K562 (cell line): ENCODE measurements around the gene RASGEF1C. TPM values are rescaled to one million over a fixed set of nuclear protein-coding genes. Genes with fewer than 3 reads are reported as not detected.

ENCODE experiments used
- ATAC-seq: fragments of 200-7000 bp; cut with Tn5 transposase; 3 replicates; pipeline ENCODE4 v1.9.1; 2020; ENCODE audit warnings: moderate library complexity
- BruUV-seq: library from RNA; stranded (reverse); fragments of 400-500 nt; replicated peaks from 2 replicates; lab custom pipeline; 2021; lab: Mats Ljungman, UMichigan
- CTCF ChIA-PET: fragments of 300-600 bp; formaldehyde crosslinking; extraction: SDS; loops from one replicate; lab custom pipeline; 2021; ENCODE audit warnings: low intra/inter-chr PET ratio; lab: Yijun Ruan, JAX
- POLR2A ChIA-PET: fragments of 300-600, 350-650 bp; sonication (Branson Sonifier 250); formaldehyde crosslinking; extraction: SDS; loops from one replicate; lab custom pipeline; 2021; ENCODE audit warnings: antibody characterized with exemption, inconsistent platforms; lab: Yijun Ruan, JAX
- DNase-seq, 4 experiments: peaks; one replicate each; pipeline versions ENCODE4 v3.0.0 to v3.0.0-alpha.2; 2011 to 2018; ENCODE audit warnings: low spot score in 3 of 4, mixed read lengths in 3 of 4; ENCODE audit errors: extremely low read depth in 1 of 4
- FAIRE-seq: peaks from 2 replicates; lab custom pipeline; 2011; peaks lifted over from hg19 to GRCh38; lab: Jason Lieb, UNC
- H2AFZ ChIP-seq: 2 replicates; pipeline ENCODE4 v1.6.0; 2011; ENCODE audit warnings: low read depth, low read length, control low read depth, inconsistent platforms
- H3K27ac ChIP-seq: fragments of 200-600 bp; 3 replicates; pipeline ENCODE4 v1.8.0; 2011; ENCODE audit warnings: low read depth, mild to moderate bottlenecking, control low read depth, inconsistent platforms, low read length, moderate library complexity, mixed read lengths; ENCODE audit errors: extremely low read depth
- H3K27me3 ChIP-seq, 2 experiments: fragments of 300-600 bp in 1 of 2; 2 replicates in 1 of 2; 3 replicates in 1 of 2; pipeline versions ENCODE4 v1.6.0 to v1.8.0; 2011; ENCODE audit warnings: inconsistent platforms in 2 of 2, low read length in 2 of 2, mild to moderate bottlenecking in 1 of 2, mixed read lengths in 1 of 2, moderate library complexity in 1 of 2; ENCODE audit not compliant: control insufficient read depth in 2 of 2, insufficient read depth in 2 of 2
- H3K36me3 ChIP-seq: fragments of 300-600 bp; 3 replicates; pipeline ENCODE4 v1.8.0; 2011; ENCODE audit warnings: mild to moderate bottlenecking, low read length, inconsistent platforms; ENCODE audit not compliant: control insufficient read depth, insufficient read depth
- H3K4me1 ChIP-seq, 2 experiments: fragments of 200-600 bp in 1 of 2; replicated peaks in 1 of 2; 2 replicates in 1 of 2; 3 replicates in 1 of 2; pipeline versions ENCODE4 v1.5.1 to v1.8.0; 2011; ENCODE audit warnings: inconsistent platforms in 2 of 2, low read length in 2 of 2, mild to moderate bottlenecking in 1 of 2, mixed read lengths in 1 of 2, moderate library complexity in 1 of 2; ENCODE audit not compliant: control insufficient read depth in 2 of 2, insufficient read depth in 2 of 2
- H3K4me2 ChIP-seq: 2 replicates; pipeline ENCODE4 v1.6.1; 2011; ENCODE audit warnings: low read length, control low read depth, inconsistent platforms, mixed read lengths; ENCODE audit not compliant: insufficient read depth
- H3K4me3 ChIP-seq: fragments of 200-600 bp; sonication (generic), shearing (Covaris generic); 2 replicates; pipeline ENCODE4 v1.5.1; 2016; ENCODE audit warnings: control low read depth, inconsistent platforms
- H3K79me2 ChIP-seq: fragments of 200-600 bp; 3 replicates; pipeline ENCODE4 v1.8.0; 2011; ENCODE audit warnings: low read length, inconsistent platforms; ENCODE audit not compliant: control insufficient read depth, insufficient read depth
- H3K9ac ChIP-seq, 2 experiments: 2 replicates each; pipeline versions ENCODE4 v1.6.0 to v1.6.1; 2011; ENCODE audit warnings: low read depth in 2 of 2, low read length in 2 of 2, control low read depth in 1 of 2, inconsistent platforms in 1 of 2, mild to moderate bottlenecking in 1 of 2, mixed read lengths in 1 of 2; ENCODE audit not compliant: insufficient read depth in 1 of 2
- H3K9me1 ChIP-seq: one replicate; pipeline ENCODE4 v1.6.0; 2011; ENCODE audit warnings: inconsistent platforms, mild to moderate bottlenecking, low read length, moderate library complexity; ENCODE audit not compliant: control insufficient read depth, insufficient read depth
- H3K9me3 ChIP-seq: replicated peaks from 2 replicates; pipeline ENCODE4 v1.5.1; 2011; ENCODE audit warnings: low read depth, low read length, inconsistent platforms; ENCODE audit not compliant: control insufficient read depth, insufficient read depth
- H4K20me1 ChIP-seq: replicated peaks from 2 replicates; pipeline ENCODE4 v1.6.1; 2011; ENCODE audit warnings: low read length, inconsistent platforms, mixed read lengths; ENCODE audit not compliant: control insufficient read depth, insufficient read depth
- ADNP ChIP-seq: fragments of 200-800 bp; sonication (Bioruptor generic); IDR thresholded peaks from 2 replicates; pipeline ENCODE4 v1.6.1; 2016; ENCODE audit warnings: missing genetic modification characterization, missing compliant biosample characterization
- CREB3 ChIP-seq: fragments of 450-650 bp; conservative IDR thresholded peaks from 2 replicates; pipeline ENCODE4 v1.6.1; 2016; ENCODE audit warnings: missing genetic modification characterization, low read depth, mild to moderate bottlenecking, missing compliant biosample characterization, moderate library complexity
- CTCF ChIP-seq, 3 experiments: IDR thresholded peaks in 2 of 3; conservative IDR thresholded peaks in 1 of 3; 2 replicates each; pipeline ENCODE4 v1.5.1; 2011 to 2012; ENCODE audit warnings: low read length in 3 of 3, mild to moderate bottlenecking in 3 of 3, control low read depth in 2 of 3, improper control_type of control experiment in 1 of 3, inconsistent platforms in 1 of 3, low read depth in 1 of 3, mixed read lengths in 1 of 3, moderate library complexity in 1 of 3; ENCODE audit not compliant: insufficient read depth in 2 of 3
- ELF1 ChIP-seq: fragments of 200-800 bp; sonication (Bioruptor generic); IDR thresholded peaks from 2 replicates; pipeline ENCODE4 v1.6.1; 2016; ENCODE audit warnings: missing genetic modification characterization, missing compliant biosample characterization
- ID3 ChIP-seq, 2 experiments: fragments of 250-450 bp in 1 of 2; fragments of 450-650 bp in 1 of 2; sonication (Bioruptor Pico) in 1 of 2; IDR thresholded peaks; 2 replicates each; pipeline versions ENCODE4 v1.6.1 to v1.8.0; 2016 to 2021; ENCODE audit warnings: mild to moderate bottlenecking in 2 of 2, moderate library complexity in 2 of 2, missing compliant biosample characterization in 1 of 2, missing genetic modification characterization in 1 of 2
- MAZ ChIP-seq, 2 experiments: fragments of 450-650 bp in 1 of 2; sonication (generic) in 1 of 2; formaldehyde crosslinking; IDR thresholded peaks in 1 of 2; conservative IDR thresholded peaks in 1 of 2; 2 replicates each; pipeline versions ENCODE4 v1.4.0 to v1.5.0; 2020; ENCODE audit warnings: mild to moderate bottlenecking in 1 of 2, missing genetic modification reagents in 1 of 2
- NRF1 ChIP-seq, 2 experiments: fragments of 450-650 bp; IDR thresholded peaks in 1 of 2; conservative IDR thresholded peaks in 1 of 2; 2 replicates each; pipeline ENCODE4 v1.6.1; 2014; ENCODE audit warnings: mild to moderate bottlenecking in 2 of 2
- RAD21 ChIP-seq, 2 experiments: fragments of 250-450 bp in 1 of 2; fragments of 450-650 bp in 1 of 2; sonication (Bioruptor Pico) in 1 of 2; formaldehyde crosslinking in 1 of 2; IDR thresholded peaks in 1 of 2; conservative IDR thresholded peaks in 1 of 2; 2 replicates each; pipeline versions ENCODE4 v1.4.0 to v1.8.0; 2020 to 2022; ENCODE audit warnings: mild to moderate bottlenecking in 2 of 2, moderate library complexity in 1 of 2
- ZNF740 ChIP-seq, 3 experiments: fragments of 200-800 bp in 1 of 3; sonication (Bioruptor generic) in 1 of 3; sonication (generic) in 1 of 3; formaldehyde crosslinking in 1 of 3; IDR thresholded peaks; 2 replicates each; pipeline versions ENCODE4 v1.6.1 to v1.8.0; 2016 to 2022; ENCODE audit warnings: mild to moderate bottlenecking in 2 of 3, missing compliant biosample characterization in 2 of 3, missing genetic modification characterization in 2 of 3, missing genetic modification reagents in 1 of 3
- WGBS: fragments of 100-300 bp; shearing (Covaris generic); methylation state at CpG from one replicate; pipeline ENCODE4 v1.1.6; 2016; ENCODE audit warnings: low coverage, mixed read lengths; ENCODE audit not compliant: insufficient coverage; ENCODE audit errors: missing lambda C conversion rate; 5-methylcytosine and 5-hydroxymethylcytosine counted together
- in situ Hi-C: fragments of 300-500 bp; cut with MboI; formaldehyde crosslinking; loops from 4 replicates; pipeline ENCODE4 v1.15.0; 2018; ENCODE audit warnings: inconsistent platforms, mixed read lengths
- intact Hi-C: fragments of 100-400 bp; cut with micrococcal nuclease; formaldehyde crosslinking; loops from 2 replicates; pipeline ENCODE4 v1.14.2; 2022
- polyA plus RNA-seq, 8 experiments: library from polyadenylated mRNA; depleted of rRNA in 4 of 8; stranded (reverse) in 5 of 8; unstranded in 3 of 8; fragments of >200 nt; fragmentation: Nextera tagmentation in 2 of 8; fragmentation: Illumina TruSeq in 1 of 8; extraction: Ambion mirVana in 2 of 8; extraction: Trizol in 1 of 8; gene quantifications; 2 replicates each; pipeline versions ENCODE4 v1.2.1 to v1.2.3, GENCODE V29; 2011 to 2014; ENCODE audit warnings: inconsistent platforms in 1 of 8, missing spikeins in 1 of 8
- total RNA-seq, 7 experiments: library from RNA; depleted of rRNA in 6 of 7; stranded (reverse); fragments of >200 nt in 6 of 7; fragmentation: Illumina TruSeq in 2 of 7; extraction: Trizol in 2 of 7; gene quantifications; 2 replicates each; pipeline versions ENCODE4 v1.2.1 to v1.2.3, GENCODE V29; 2011 to 2021; ENCODE audit warnings: low replicate concordance in 1 of 7

The RASGEF1C gene
- total and polyA plus RNA-seq, 9 of the 15 experiments (the other 6 are each of a cell fraction or from before 2014, with no cell fraction given) = 0.04 to 1.1 (median 0.21) TPM; not detected in 4

GRCh38 chr5:180090769-180091546 lies 118.1 kb downstream of the RASGEF1C start:
- Histone ChIP-seq H3K27me3 (no peaks in the 10 kb centered on the region), H2AFZ (peak overlapping the region; percentile 79), H3K4me3 (peak overlapping the region; percentile 45; the same call in 1 of the 2 replicates), H3K9ac (peak overlapping the region in 1 of 2 experiments; percentile 14; a peak in 1 of 4 replicates), H3K79me2 (no peaks in the 10 kb centered on the region), H3K4me1 (peaks cover 34 to 43% of the 10 kb centered on the region in 2 experiments), H3K27ac (no peak overlapping the region), H3K36me3 (no peaks in the 10 kb centered on the region), H3K9me1 (no peaks in the 10 kb centered on the region), H4K20me1 (no peaks in the 10 kb centered on the region), H3K4me2 (peak overlapping the region; percentile 68; the same call in 1 of the 2 replicates), H3K9me3 (no peaks in the 10 kb centered on the region; the same call in 1 of the 2 replicates)
- DNase-seq = peak in 1 of 4 experiments; percentile 62
- ChIA-PET CTCF (interaction anchor here (0.6 to 0.7 kb wide), 4 partner anchors 19 to 676 kb away, joined by 3 to 7 read pairs (median 4); partner anchors contain the start of gene RNF130), POLR2A (interaction anchor here (0.6 to 1.5 kb wide), 3 partner anchors 10 to 17 kb away, joined by 3 read pairs; no protein-coding TSS in a partner anchor)
- ATAC-seq = peak; percentile 42
- no TSS peak for BruUV-seq
- intact Hi-C loops = loop anchor here (5.0 kb wide), 3 partner anchors 104 to 329 kb away; partner anchors contain the start of gene MRNIP
- peak; percentile 56 for FAIRE-seq
- 32% methylated on average over 14 of the region's 17 CpGs for WGBS
- in situ Hi-C loops = no loop called here
- TF ChIP-seq NRF1 (conservative IDR thresholded peaks at IDR 0.05 in 1 of 2, IDR thresholded peaks at IDR 0.05 in 1 of 2) (peak; percentile 71 to 76), CREB3 (tag) (no peak), MAZ (CRISPR knock-in tag; conservative IDR thresholded peaks at IDR 0.05 in 1 of 2, IDR thresholded peaks at IDR 0.05 in 1 of 2) (peak in 1 of 2 experiments; percentile 33; a peak in 1 of 4 replicates), ID3 (CRISPR knock-in tag; IDR thresholded peaks at IDR 0.05) (no peak), ID3 (tag; IDR thresholded peaks at IDR 0.05) (no peak), CTCF (IDR thresholded peaks at IDR 0.05 in 2 of 3, conservative IDR thresholded peaks at IDR 0.05 in 1 of 3; ENCODE audit: insufficient read depth in 2 of 3, low read depth in 1 of 3, low read length in 3 of 3) (peak; percentile 28 to 52 (median 37); a peak in 4 of 6 replicates), RAD21 (CRISPR knock-in tag; conservative IDR thresholded peaks at IDR 0.05 in 1 of 2, IDR thresholded peaks at IDR 0.05 in 1 of 2) (peak; percentile 13 to 53; a peak in 2 of 4 replicates), ZNF740 (CRISPR knock-in tag; IDR thresholded peaks at IDR 0.05) (peak; percentile 81; the same call in 1 of the 2 replicates), ZNF740 (tag; IDR thresholded peaks at IDR 0.05) (peak in 1 of 2 experiments; percentile 82; a peak in 2 of 4 replicates), ELF1 (tag) (0 out of 2 replicates have a peak, but pooled peaks have one; percentile 21), ADNP (tag) (peak; percentile 15; the same call in 1 of the 2 replicates)
